Epithelial cell of proximal tubule (primary cell): ENCODE measurements around the gene TRAF7. TPM values are rescaled to one million over a fixed set of nuclear protein-coding genes. Genes with fewer than 3 reads are reported as not detected.

ENCODE experiments used
- DNase-seq: peaks from one replicate; pipeline ENCODE4 v3.0.0-alpha.2; 2011; ENCODE audit warnings: low read depth
- H3K4me3 ChIP-seq: 2 replicates; pipeline ENCODE4 v1.5.1; 2011; ENCODE audit warnings: low read depth, mild to moderate bottlenecking, low read length
- total RNA-seq: library from RNA; depleted of rRNA; stranded (reverse); fragments of >200 nt; gene quantifications from 2 replicates; pipeline ENCODE4 v1.2.3, GENCODE V29; 2015
- TF ChIP-seq, protein P1 (sequence below): conservative IDR thresholded peaks from 2 replicates; pipeline ENCODE4 v1.5.1; 2012; ENCODE audit warnings: low read depth, mild to moderate bottlenecking, low read length

TRAF7 gene
- total RNA-seq, 1 donor from 2014 or later, result 48.6 TPM

GRCh38 chr16:2171601-2172178, 16.1 kb downstream of the TRAF7 start:
- DNase-seq, result no peak
- TF ChIP-seq, protein P1, sequence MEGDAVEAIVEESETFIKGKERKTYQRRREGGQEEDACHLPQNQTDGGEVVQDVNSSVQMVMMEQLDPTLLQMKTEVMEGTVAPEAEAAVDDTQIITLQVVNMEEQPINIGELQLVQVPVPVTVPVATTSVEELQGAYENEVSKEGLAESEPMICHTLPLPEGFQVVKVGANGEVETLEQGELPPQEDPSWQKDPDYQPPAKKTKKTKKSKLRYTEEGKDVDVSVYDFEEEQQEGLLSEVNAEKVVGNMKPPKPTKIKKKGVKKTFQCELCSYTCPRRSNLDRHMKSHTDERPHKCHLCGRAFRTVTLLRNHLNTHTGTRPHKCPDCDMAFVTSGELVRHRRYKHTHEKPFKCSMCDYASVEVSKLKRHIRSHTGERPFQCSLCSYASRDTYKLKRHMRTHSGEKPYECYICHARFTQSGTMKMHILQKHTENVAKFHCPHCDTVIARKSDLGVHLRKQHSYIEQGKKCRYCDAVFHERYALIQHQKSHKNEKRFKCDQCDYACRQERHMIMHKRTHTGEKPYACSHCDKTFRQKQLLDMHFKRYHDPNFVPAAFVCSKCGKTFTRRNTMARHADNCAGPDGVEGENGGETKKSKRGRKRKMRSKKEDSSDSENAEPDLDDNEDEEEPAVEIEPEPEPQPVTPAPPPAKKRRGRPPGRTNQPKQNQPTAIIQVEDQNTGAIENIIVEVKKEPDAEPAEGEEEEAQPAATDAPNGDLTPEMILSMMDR, result no peak

DNA sequence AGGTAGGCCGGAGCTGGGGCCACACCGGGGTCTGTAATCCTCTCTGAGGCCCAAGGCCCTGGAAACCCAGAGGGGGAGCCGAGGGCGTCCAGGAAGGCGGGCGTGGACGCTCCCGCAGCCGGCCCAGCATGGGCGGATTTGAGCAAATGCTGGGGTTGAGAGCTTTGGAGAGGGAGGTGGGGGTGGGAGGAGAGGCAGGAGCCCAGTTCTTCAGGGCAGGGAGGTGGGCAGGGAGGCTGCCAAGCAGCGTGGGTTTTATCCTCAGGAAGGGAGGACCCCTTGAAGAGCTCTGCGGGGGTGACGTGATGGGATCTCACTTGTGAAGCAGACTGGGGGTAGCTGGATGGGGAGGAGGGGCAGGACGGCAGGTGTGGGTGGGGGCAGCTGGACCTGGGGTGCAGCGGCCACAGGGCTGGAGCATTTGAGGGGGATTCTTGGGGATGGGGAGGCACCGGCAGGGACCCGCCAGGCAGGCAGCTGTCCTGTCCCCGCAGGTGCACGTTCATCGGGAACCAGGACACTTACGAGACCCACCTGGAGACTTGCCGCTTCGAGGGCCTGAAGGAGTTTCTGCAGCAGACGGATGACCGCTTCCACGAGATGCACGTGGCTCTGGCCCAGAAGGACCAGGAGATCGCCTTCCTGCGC, 17.2 kb downstream of the TRAF7 start:
- no peak for DNase-seq
- TF ChIP-seq, protein P1, result no peak
- no peak overlapping the region for H3K4me3 ChIP-seq

More at GRCh38 chr16:2171601-2172178, 16.1 kb downstream of the TRAF7 start:
- H3K4me3 ChIP-seq, result no peak overlapping the region

GRCh38 chr16:2173366-2173765, 17.8 kb downstream of the TRAF7 start:
- TF ChIP-seq, protein P1, result no peak
- DNase-seq, result no peak
- H3K4me3 ChIP-seq, result no peak overlapping the region

DNA sequence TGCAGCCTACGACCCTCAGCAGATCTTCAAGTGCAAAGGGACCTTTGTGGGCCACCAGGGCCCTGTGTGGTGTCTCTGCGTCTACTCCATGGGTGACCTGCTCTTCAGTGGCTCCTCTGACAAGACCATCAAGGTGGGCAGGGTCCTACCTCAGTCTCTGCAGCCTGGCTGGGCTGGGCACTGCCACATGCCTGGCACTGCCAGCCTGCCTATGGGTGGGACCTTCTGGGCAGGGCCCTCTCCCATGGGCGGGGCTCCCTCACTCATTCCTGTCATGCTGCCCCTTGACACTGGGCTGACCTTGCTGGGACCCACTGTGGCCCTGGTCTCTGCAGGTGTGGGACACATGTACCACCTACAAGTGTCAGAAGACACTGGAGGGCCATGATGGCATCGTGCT, 18.3 kb downstream of the TRAF7 start:
- H3K4me3 ChIP-seq, result no peak overlapping the region
- TF ChIP-seq, protein P1, result no peak
- no peak for DNase-seq

DNA sequence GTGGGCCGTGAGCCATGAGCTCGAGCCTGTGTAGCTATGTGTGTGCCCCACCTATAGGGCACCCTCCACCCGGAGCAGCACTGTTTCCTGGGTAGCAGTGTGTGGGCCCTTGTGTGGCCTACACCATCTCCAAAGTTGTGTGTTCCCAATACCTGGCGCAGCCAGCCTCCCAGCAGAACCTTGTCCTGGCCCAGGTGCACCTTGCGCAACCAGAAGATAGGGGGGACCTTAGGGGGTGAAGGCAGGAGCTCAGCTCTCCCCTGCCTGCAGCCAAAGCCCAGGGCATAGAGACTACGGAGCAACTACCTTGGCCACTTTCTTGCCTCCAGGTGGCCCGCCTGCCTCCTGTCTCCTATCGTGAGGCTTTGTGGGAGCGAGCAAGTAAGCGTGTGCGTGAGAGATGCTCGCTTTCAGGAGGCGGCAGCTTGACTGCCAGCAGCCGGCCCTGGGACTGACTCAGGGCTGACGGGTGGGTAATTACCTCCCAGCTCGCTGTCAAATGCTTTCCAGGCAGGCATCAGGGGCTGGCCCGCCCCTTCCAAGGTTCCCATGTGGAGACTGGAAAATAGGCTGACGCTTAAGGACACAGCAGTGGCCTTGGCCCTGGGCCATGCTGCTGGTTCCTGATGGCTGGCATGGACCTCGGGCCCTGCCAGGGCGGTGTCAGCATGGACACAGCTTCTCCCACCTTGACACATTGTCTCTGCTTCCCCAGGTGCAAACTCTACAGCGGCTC, 19.0 kb downstream of the TRAF7 start:
- DNase-seq, result no peak
- no peak overlapping the region for H3K4me3 ChIP-seq
- TF ChIP-seq, protein P1, result no peak

DNA sequence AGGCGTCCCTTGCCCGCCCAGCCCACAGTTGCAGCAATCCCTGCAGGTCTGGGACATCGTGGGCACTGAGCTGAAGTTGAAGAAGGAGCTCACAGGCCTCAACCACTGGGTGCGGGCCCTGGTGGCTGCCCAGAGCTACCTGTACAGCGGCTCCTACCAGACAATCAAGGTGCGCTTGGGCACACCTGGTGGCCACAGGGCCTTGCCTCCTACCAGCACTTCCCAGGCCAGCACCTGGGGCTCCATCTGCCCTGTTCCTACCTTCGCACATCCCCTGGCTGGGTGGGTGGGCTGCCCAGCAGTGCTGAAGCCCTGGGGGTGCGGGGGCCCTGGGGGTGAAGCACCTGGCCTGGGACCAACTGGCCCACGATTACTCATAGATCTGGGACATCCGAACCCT, 19.9 kb downstream of the TRAF7 start:
- no peak overlapping the region for H3K4me3 ChIP-seq
- TF ChIP-seq, protein P1, result no peak
- DNase-seq, result no peak
